Upper lobe of left lung (tissue), 6 donors: ENCODE data around the gene ANO6. TPM values are rescaled to one million over a fixed set of nuclear protein-coding genes. Genes with fewer than 3 reads are reported as not detected.

ENCODE experiments used
- ATAC-seq, 2 donors: fragments of 200-7000 bp; cut with Tn5 transposase; one replicate each; pipeline ENCODE4 v1.9.1; 2022; ENCODE audit warnings: mild to moderate bottlenecking in 2 of 2, moderate library complexity in 2 of 2; ENCODE audit not compliant: low FRiP score in 2 of 2
- DNase-seq, 2 donors: peaks; one replicate each; pipeline ENCODE4 v3.0.0-alpha.2; 2019 to 2020
- H3K27ac ChIP-seq, 4 donors: fragments of 200-600 bp; sonication (generic); one replicate each; pipeline ENCODE4 v1.5.1; 2016 to 2019
- H3K27me3 ChIP-seq, 4 donors: fragments of 200-600 bp; sonication (generic); one replicate each; pipeline ENCODE4 v1.5.1; 2017 to 2019
- H3K36me3 ChIP-seq, 4 donors: fragments of 200-600 bp; sonication (generic); one replicate each; pipeline ENCODE4 v1.5.1; 2016 to 2019
- H3K4me1 ChIP-seq, 4 donors: fragments of 200-600 bp; sonication (generic); one replicate each; pipeline ENCODE4 v1.5.1; 2018 to 2019
- H3K4me3 ChIP-seq, 4 donors: fragments of 200-600 bp; sonication (generic); one replicate each; pipeline ENCODE4 v1.5.1; 2017 to 2019; ENCODE audit warnings: mild to moderate bottlenecking in 2 of 4, moderate library complexity in 1 of 4
- H3K9me3 ChIP-seq, 4 donors: fragments of 200-600 bp; sonication (generic); one replicate each; pipeline ENCODE4 v1.5.1; 2018 to 2019
- EP300 ChIP-seq, 4 donors: sonication (generic); formaldehyde crosslinking; IDR thresholded peaks; one replicate each; pipeline ENCODE4 v1.5.1; 2017; ENCODE audit warnings: antibody characterized with exemption in 4 of 4, control low read depth in 2 of 4
- POLR2A ChIP-seq, 4 donors: fragments of 450-650 bp; IDR thresholded peaks; one replicate each; pipeline ENCODE4 v1.5.1; 2016 to 2017; ENCODE audit warnings: antibody characterized with exemption in 4 of 4, mild to moderate bottlenecking in 2 of 4
- POLR2AphosphoS5 ChIP-seq, 2 donors: sonication (generic); formaldehyde crosslinking; IDR thresholded peaks; one replicate each; pipeline ENCODE4 v1.5.1; 2017; ENCODE audit warnings: antibody characterized with exemption in 2 of 2
- WGBS, 2 donors: methylation state at CpG; one replicate each; pipeline ENCODE4 v1.1.5; 2017 to 2018; 5-methylcytosine and 5-hydroxymethylcytosine counted together
- total RNA-seq, 6 donors: library from RNA; depleted of rRNA in 4 of 6; stranded (reverse); fragments of >200 nt in 4 of 6; gene quantifications; one replicate each; pipeline versions ENCODE4 v1.1.0 to v1.2.1, GENCODE V29; 2016 to 2021
- TF ChIP-seq, protein P1 (sequence below), 6 experiments: fragments of 450-650 bp in 4 of 6; fragments of 200-600 bp in 2 of 6; sonication (generic) in 2 of 6; IDR thresholded peaks; one replicate each; pipeline ENCODE4 v1.5.1; 2016 to 2019; ENCODE audit warnings: antibody characterized with exemption in 6 of 6
- donor health status: DM: no; HTN: no; CAD: no; lungs with moderate emphysema.
- donor health status: DM: no; HTN: yes; CAD: no; lungs with severe emphysema.

Gene ANO6
- total RNA-seq, 6 donors from 2014 or later = 26.2 to 83.7 (median 57.9) TPM

DNA sequence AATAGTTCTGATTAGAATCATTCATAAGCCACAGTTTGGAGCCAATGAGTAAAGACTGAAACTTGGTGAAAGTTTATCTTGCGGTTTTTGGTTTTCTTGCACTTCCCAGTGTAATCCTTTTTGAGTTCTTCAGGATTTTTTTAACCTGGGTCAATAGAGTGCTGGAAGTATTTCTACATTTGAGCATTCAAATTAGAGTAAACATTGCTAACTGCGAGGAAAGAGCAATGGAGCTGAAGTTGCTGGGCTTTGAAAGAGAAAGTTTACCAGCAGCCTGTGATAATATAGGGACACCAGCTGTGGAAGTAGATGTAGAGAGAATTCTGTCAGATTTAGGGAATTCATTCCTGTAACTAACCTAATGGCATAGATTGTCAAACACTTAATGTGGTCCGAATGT is 30.3 kb downstream of the ANO6 start:
- no peak for DNase-seq

GRCh38 chr12:45247589-45247988 is 31.7 kb downstream of the ANO6 start:
- no peak overlapping the region for H3K4me3 ChIP-seq

More for the DNA sequence above, 30.3 kb downstream of the ANO6 start:
- Histone ChIP-seq H3K27ac (no peak overlapping the region), H3K4me3 (no peak overlapping the region), H3K36me3 (no peaks in the 10 kb centered on the region), H3K9me3 (no peaks in the 10 kb centered on the region), H3K27me3 (no peaks in the 10 kb centered on the region), H3K4me1 (peaks cover 5 to 16% (median 12%) of the 10 kb centered on the region in 4 donors)
- ATAC-seq = no peak
- TF ChIP-seq POLR2A (IDR thresholded peaks at IDR 0.05) (no peak), EP300 (IDR thresholded peaks at IDR 0.05) (no peak), POLR2AphosphoS5 (IDR thresholded peaks at IDR 0.05) (no peak)
- TF ChIP-seq, protein P1, sequence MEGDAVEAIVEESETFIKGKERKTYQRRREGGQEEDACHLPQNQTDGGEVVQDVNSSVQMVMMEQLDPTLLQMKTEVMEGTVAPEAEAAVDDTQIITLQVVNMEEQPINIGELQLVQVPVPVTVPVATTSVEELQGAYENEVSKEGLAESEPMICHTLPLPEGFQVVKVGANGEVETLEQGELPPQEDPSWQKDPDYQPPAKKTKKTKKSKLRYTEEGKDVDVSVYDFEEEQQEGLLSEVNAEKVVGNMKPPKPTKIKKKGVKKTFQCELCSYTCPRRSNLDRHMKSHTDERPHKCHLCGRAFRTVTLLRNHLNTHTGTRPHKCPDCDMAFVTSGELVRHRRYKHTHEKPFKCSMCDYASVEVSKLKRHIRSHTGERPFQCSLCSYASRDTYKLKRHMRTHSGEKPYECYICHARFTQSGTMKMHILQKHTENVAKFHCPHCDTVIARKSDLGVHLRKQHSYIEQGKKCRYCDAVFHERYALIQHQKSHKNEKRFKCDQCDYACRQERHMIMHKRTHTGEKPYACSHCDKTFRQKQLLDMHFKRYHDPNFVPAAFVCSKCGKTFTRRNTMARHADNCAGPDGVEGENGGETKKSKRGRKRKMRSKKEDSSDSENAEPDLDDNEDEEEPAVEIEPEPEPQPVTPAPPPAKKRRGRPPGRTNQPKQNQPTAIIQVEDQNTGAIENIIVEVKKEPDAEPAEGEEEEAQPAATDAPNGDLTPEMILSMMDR (IDR thresholded peaks at IDR 0.05) = no peak
- 62 to 67% methylated on average over 3 of the region's 3 CpGs for WGBS, 2 donors

GRCh38 chr12:45248095-45248494 is 32.2 kb downstream of the ANO6 start:
- TF ChIP-seq POLR2A (IDR thresholded peaks at IDR 0.05) (no peak), POLR2AphosphoS5 (IDR thresholded peaks at IDR 0.05) (no peak), EP300 (IDR thresholded peaks at IDR 0.05) (no peak)
- TF ChIP-seq, protein P1 (IDR thresholded peaks at IDR 0.05) = no peak
- Histone ChIP-seq H3K4me3 (no peak overlapping the region), H3K4me1 (peaks cover 5 to 16% (median 12%) of the 10 kb centered on the region in 4 donors), H3K27me3 (no peaks in the 10 kb centered on the region), H3K36me3 (no peaks in the 10 kb centered on the region), H3K9me3 (no peaks in the 10 kb centered on the region), H3K27ac (no peak overlapping the region)
- DNase-seq (no peak), ATAC-seq (no peak)
- 91 to 93% methylated on average over 1 of the region's 1 CpG for WGBS, 2 donors

More at GRCh38 chr12:45247589-45247988, 31.7 kb downstream of the ANO6 start:
- H3K36me3 ChIP-seq = no peaks in the 10 kb centered on the region
- H3K27ac ChIP-seq = no peak overlapping the region
- no peaks in the 10 kb centered on the region for H3K27me3 ChIP-seq
- TF ChIP-seq EP300 (IDR thresholded peaks at IDR 0.05) (no peak), POLR2A (IDR thresholded peaks at IDR 0.05) (no peak), POLR2AphosphoS5 (IDR thresholded peaks at IDR 0.05) (no peak)
- TF ChIP-seq, protein P1 (IDR thresholded peaks at IDR 0.05) = no peak
- no peak for DNase-seq
- H3K4me1 ChIP-seq = peaks cover 5 to 16% (median 12%) of the 10 kb centered on the region in 4 donors
- no peaks in the 10 kb centered on the region for H3K9me3 ChIP-seq
- ATAC-seq = no peak

DNA sequence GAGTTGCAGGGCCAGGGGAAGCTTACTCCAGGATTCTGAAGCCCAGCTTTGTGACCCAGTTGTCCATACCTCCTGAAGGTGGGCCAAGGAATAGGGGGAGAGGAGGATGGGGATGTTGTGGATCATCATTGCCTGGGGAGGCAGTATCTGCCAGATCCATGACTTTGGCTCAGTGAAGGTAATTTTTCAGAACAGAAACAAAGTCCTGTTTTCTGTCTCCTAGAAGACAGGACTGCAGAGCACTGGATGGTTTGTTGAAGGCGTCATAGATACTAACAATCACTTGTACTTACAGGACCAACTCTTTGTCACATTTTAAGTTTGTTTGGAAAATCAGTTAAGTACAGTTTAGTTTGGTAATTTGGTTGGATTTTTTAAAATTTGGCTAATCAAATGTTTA is 38.4 kb downstream of the ANO6 start:
- H3K36me3 ChIP-seq = no peaks in the 10 kb centered on the region
- 81 to 83% methylated on average over 1 of the region's 1 CpG for WGBS, 2 donors
- H3K4me1 ChIP-seq = peaks cover 8 to 20% (median 12%) of the 10 kb centered on the region in 4 donors
- no peaks in the 10 kb centered on the region for H3K9me3 ChIP-seq
- no peaks in the 10 kb centered on the region for H3K27me3 ChIP-seq
- ATAC-seq (no peak), DNase-seq (no peak)
- TF ChIP-seq POLR2AphosphoS5 (IDR thresholded peaks at IDR 0.05) = no peak
- no peak for TF ChIP-seq POLR2A (IDR thresholded peaks at IDR 0.05)
- TF ChIP-seq, protein P1 (IDR thresholded peaks at IDR 0.05) = no peak
- TF ChIP-seq EP300 (IDR thresholded peaks at IDR 0.05) = no peak
- no peak overlapping the region for H3K27ac ChIP-seq
- H3K4me3 ChIP-seq = no peak overlapping the region

DNA sequence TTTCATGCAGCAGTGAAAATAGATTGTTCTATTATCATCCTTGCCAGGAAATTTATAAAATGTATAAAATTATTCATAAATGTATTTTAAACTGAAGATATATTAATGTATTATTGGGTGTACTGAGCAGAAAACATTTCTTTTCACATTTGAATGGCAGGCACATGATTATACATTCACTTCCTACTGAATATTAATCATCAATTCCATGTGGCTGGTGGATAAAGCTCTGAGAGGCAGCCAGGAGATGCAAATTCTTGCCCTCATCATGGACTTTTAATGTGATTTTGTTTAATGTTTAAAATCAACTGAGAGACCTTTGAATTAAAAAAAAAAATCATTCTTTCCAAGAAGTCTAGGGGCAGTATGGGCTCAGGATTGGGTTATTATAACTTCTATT is 40.8 kb downstream of the ANO6 start:
- DNase-seq (no peak), ATAC-seq (no peak)
- peaks cover 23 to 38% (median 30%) of the 10 kb centered on the region in 4 donors for H3K4me1 ChIP-seq
- H3K9me3 ChIP-seq = no peaks in the 10 kb centered on the region
- H3K27ac ChIP-seq = no peak overlapping the region
- H3K4me3 ChIP-seq = no peak overlapping the region
- H3K36me3 ChIP-seq = no peaks in the 10 kb centered on the region
- no peaks in the 10 kb centered on the region for H3K27me3 ChIP-seq
- no peak for TF ChIP-seq POLR2AphosphoS5 (IDR thresholded peaks at IDR 0.05)
- TF ChIP-seq, protein P1 (IDR thresholded peaks at IDR 0.05) = no peak
- no peak for TF ChIP-seq POLR2A (IDR thresholded peaks at IDR 0.05)
- no peak for TF ChIP-seq EP300 (IDR thresholded peaks at IDR 0.05)
